Heart left ventricle (tissue), 13 donors: ENCODE measurements around the gene CDK5RAP2.

Source experiments
- POLR2A ChIP-seq, 2 donors: fragments of 450-650 bp; IDR thresholded peaks; one replicate each; pipeline ENCODE4 v1.6.1; 2017; ENCODE audit warnings: antibody characterized with exemption in 2 of 2, mild to moderate bottlenecking in 2 of 2, moderate library complexity in 2 of 2
- TF ChIP-seq, protein P1 (sequence below), 12 donors: fragments of 200-600 bp; sonication (generic) in 4 of 12; IDR thresholded peaks; one replicate each; pipeline versions ENCODE4 v1.5.0 to v1.8.0; 2018 to 2022; ENCODE audit warnings: antibody characterized with exemption in 12 of 12, mild to moderate bottlenecking in 5 of 12
- donor health status: ischemic (EF 13 %, LVEDD 7.1; RV severe dilation, severe dysfunction).
- donor health status: DM: no; HTN: yes; CAD: no.
- donor health status: DM: no; HTN: no; CAD: no.
- donor health status: ischemic (EF 25% LVEDD 6.9; RV normal size, moderate dysfunction).
- donor health status: ischemic (EF 25% LVEDD 5.7; RV mildly dilated, moderate dysfunction).
- donor health status: ischemic (EF 35%, LVEDD 5.7; RV mildly dilated, moderate dysfunction).
- donor health status: nonischemic (EF 11% LVEDD 7.7; RV severe dilation, severe dysfunction).
- donor health status: DM: yes; HTN: yes; CAD: no.
- donor health status: PGD.
- donor health status: ischemic (EF 29% LVEDD 5.4; RV normal size, mild dysfunction).
- donor health status: nonischemic (EF 23%, LVEDD 6.1; RV moderate dilation, normal function).

- TF ChIP-seq, protein P1, sequence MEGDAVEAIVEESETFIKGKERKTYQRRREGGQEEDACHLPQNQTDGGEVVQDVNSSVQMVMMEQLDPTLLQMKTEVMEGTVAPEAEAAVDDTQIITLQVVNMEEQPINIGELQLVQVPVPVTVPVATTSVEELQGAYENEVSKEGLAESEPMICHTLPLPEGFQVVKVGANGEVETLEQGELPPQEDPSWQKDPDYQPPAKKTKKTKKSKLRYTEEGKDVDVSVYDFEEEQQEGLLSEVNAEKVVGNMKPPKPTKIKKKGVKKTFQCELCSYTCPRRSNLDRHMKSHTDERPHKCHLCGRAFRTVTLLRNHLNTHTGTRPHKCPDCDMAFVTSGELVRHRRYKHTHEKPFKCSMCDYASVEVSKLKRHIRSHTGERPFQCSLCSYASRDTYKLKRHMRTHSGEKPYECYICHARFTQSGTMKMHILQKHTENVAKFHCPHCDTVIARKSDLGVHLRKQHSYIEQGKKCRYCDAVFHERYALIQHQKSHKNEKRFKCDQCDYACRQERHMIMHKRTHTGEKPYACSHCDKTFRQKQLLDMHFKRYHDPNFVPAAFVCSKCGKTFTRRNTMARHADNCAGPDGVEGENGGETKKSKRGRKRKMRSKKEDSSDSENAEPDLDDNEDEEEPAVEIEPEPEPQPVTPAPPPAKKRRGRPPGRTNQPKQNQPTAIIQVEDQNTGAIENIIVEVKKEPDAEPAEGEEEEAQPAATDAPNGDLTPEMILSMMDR (IDR thresholded peaks at IDR 0.05): no peak
- no peak for TF ChIP-seq POLR2A (IDR thresholded peaks at IDR 0.05)
Observed at GRCh38 chr9:120343416-120343815, 236.6 kb downstream of the CDK5RAP2 start.
